Mesenchymal stem cell (in vitro differentiated cells and primary cell): ENCODE results near the gene CDK11B.

Source experiments
- DNase-seq: peaks from one replicate; pipeline ENCODE4 v3.0.0-alpha.2; 2013
- H2AFZ ChIP-seq: one replicate; pipeline ENCODE4 v1.6.1; 2013; ENCODE audit warnings: low read depth, mild to moderate bottlenecking, control low read depth, inconsistent platforms, low read length, moderate library complexity
- H2AK5ac ChIP-seq: 2 replicates; pipeline ENCODE4 v1.6.1; 2013; ENCODE audit warnings: low read length, moderate library complexity, mild to moderate bottlenecking, inconsistent platforms; ENCODE audit not compliant: severe bottlenecking
- H2BK120ac ChIP-seq: one replicate; pipeline ENCODE4 v1.6.1; 2013; ENCODE audit warnings: low read depth, mild to moderate bottlenecking, inconsistent platforms, low read length, moderate library complexity
- H2BK12ac ChIP-seq, 2 experiments: one replicate each; pipeline ENCODE4 v1.6.1; 2013; ENCODE audit warnings: inconsistent platforms in 2 of 2, low read length in 2 of 2, mild to moderate bottlenecking in 2 of 2, moderate library complexity in 2 of 2, control low read depth in 1 of 2
- H2BK15ac ChIP-seq: one replicate; pipeline ENCODE4 v1.6.1; 2013; ENCODE audit warnings: mild to moderate bottlenecking, low read depth, inconsistent platforms; ENCODE audit not compliant: poor library complexity, severe bottlenecking
- H2BK5ac ChIP-seq: 2 replicates; pipeline ENCODE4 v1.6.1; 2013; ENCODE audit warnings: low read depth, mild to moderate bottlenecking, low read length, control low read depth, inconsistent platforms; ENCODE audit not compliant: poor library complexity, severe bottlenecking
- H3K14ac ChIP-seq, 2 experiments: one replicate each; pipeline ENCODE4 v1.6.1; 2013; ENCODE audit warnings: inconsistent platforms in 2 of 2, low read length in 2 of 2, control low read depth in 1 of 2, mild to moderate bottlenecking in 1 of 2, moderate library complexity in 1 of 2
- H3K18ac ChIP-seq, 2 experiments: one replicate each; pipeline ENCODE4 v1.6.1; 2013; ENCODE audit warnings: inconsistent platforms in 2 of 2, low read length in 2 of 2, control low read depth in 1 of 2, low read depth in 1 of 2, mild to moderate bottlenecking in 1 of 2
- H3K23ac ChIP-seq, 2 experiments: one replicate each; pipeline ENCODE4 v1.6.1; 2013; ENCODE audit warnings: inconsistent platforms in 2 of 2, low read length in 2 of 2, mild to moderate bottlenecking in 2 of 2, moderate library complexity in 2 of 2, control low read depth in 1 of 2
- H3K27ac ChIP-seq: 2 replicates; pipeline ENCODE4 v1.5.1; 2013; ENCODE audit warnings: mild to moderate bottlenecking, moderate library complexity, low read length, control low read depth, inconsistent platforms; ENCODE audit not compliant: poor library complexity, severe bottlenecking
- H3K27me3 ChIP-seq, 2 experiments: 2 replicates each; pipeline versions ENCODE4 v1.6.1 to v1.7.0; 2013; ENCODE audit warnings: low read length in 2 of 2, mild to moderate bottlenecking in 2 of 2, moderate library complexity in 2 of 2, control low read depth in 1 of 2, inconsistent platforms in 1 of 2; ENCODE audit not compliant: control insufficient read depth in 1 of 2, insufficient read depth in 1 of 2
- H3K36me3 ChIP-seq, 2 experiments: 2 replicates each; pipeline versions ENCODE4 v1.6.1 to v1.7.0; 2013; ENCODE audit warnings: low read length in 2 of 2, control low read depth in 1 of 2, inconsistent platforms in 1 of 2, low read depth in 1 of 2, mild to moderate bottlenecking in 1 of 2; ENCODE audit not compliant: insufficient read depth in 2 of 2, control insufficient read depth in 1 of 2
- H3K4ac ChIP-seq, 2 experiments: one replicate each; pipeline ENCODE4 v1.6.1; 2013; ENCODE audit warnings: inconsistent platforms in 2 of 2, low read length in 2 of 2, mild to moderate bottlenecking in 2 of 2, moderate library complexity in 2 of 2, control low read depth in 1 of 2, low read depth in 1 of 2
- H3K4me1 ChIP-seq: 2 replicates; pipeline ENCODE4 v1.6.1; 2013; ENCODE audit warnings: low read depth, low read length, control low read depth; ENCODE audit not compliant: control insufficient read depth, insufficient read depth
- H3K4me2 ChIP-seq: 2 replicates; pipeline ENCODE4 v1.6.1; 2013; ENCODE audit warnings: low read length, mild to moderate bottlenecking, inconsistent platforms; ENCODE audit not compliant: poor library complexity, severe bottlenecking
- H3K4me3 ChIP-seq, 2 experiments: 2 replicates each; pipeline versions ENCODE4 v1.5.1 to v1.7.0; 2013; ENCODE audit warnings: low read length in 2 of 2, mild to moderate bottlenecking in 2 of 2, control low read depth in 1 of 2, low read depth in 1 of 2; ENCODE audit not compliant: insufficient read depth in 1 of 2
- H3K79me1 ChIP-seq: replicated peaks from 2 replicates; pipeline ENCODE4 v1.6.1; 2013; ENCODE audit warnings: mild to moderate bottlenecking, control low read depth, low read length, inconsistent platforms; ENCODE audit not compliant: poor library complexity, severe bottlenecking
- H3K9ac ChIP-seq: 2 replicates; pipeline ENCODE4 v1.7.0; 2013; ENCODE audit warnings: mild to moderate bottlenecking, low read length, moderate library complexity
- H3K9me3 ChIP-seq: 2 replicates; pipeline ENCODE4 v1.7.0; 2013; ENCODE audit warnings: mild to moderate bottlenecking, low read length; ENCODE audit not compliant: control insufficient read depth
- H4K8ac ChIP-seq: one replicate; pipeline ENCODE4 v1.6.1; 2013; ENCODE audit warnings: inconsistent platforms, mild to moderate bottlenecking, low read length, moderate library complexity
- H4K91ac ChIP-seq: one replicate; pipeline ENCODE4 v1.6.1; 2013; ENCODE audit warnings: mild to moderate bottlenecking, low read length, inconsistent platforms
- WGBS: methylation state at CpG from one replicate; pipeline ENCODE4 v1.1.7; 2013; ENCODE audit warnings: mixed read lengths; 5-methylcytosine and 5-hydroxymethylcytosine counted together

The CDK11B gene

DNA sequence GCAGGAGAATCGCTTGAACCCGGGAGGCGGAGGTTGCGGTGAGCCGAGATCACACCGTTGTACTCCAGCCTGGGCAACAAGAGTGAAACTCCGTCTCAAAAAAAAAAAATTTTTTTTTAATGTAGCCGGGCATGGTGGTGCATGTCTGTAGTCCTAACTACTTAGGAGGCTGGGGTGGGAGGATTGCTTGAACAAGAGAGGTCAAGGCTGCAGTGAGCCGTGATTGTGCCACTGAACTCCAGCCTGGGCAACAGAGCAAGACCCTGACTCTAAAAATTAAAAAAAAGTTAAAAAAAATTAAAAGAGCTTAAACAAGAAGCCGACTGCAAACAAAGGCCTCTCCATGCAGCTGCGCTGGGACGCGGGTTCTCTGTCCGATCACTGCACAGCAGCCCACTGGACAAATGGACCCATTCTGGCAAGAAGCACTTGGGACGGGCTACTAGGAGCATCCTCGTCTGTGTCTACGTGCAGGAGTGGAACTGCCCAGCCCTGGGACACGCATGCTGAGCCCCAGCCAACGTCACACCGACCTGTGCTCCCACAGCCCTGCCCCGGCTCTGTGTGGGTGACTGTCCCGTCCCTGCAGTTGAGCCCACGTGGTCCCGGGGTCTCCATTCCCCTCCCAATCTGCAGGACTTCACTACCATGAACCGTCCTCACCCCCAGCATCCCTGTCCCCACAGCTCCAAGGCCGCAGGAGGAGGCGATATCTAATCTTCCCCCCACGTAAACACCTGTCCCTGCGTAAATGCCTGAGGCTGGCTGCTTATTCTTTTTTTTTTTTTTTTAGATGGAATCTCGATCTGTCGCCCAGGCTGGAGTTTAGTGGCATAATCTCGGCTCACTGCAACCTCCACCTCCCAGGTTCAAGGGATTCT lies 21.5 kb upstream of the CDK11B start:
- no peak overlapping the region for H2BK12ac ChIP-seq

DNA sequence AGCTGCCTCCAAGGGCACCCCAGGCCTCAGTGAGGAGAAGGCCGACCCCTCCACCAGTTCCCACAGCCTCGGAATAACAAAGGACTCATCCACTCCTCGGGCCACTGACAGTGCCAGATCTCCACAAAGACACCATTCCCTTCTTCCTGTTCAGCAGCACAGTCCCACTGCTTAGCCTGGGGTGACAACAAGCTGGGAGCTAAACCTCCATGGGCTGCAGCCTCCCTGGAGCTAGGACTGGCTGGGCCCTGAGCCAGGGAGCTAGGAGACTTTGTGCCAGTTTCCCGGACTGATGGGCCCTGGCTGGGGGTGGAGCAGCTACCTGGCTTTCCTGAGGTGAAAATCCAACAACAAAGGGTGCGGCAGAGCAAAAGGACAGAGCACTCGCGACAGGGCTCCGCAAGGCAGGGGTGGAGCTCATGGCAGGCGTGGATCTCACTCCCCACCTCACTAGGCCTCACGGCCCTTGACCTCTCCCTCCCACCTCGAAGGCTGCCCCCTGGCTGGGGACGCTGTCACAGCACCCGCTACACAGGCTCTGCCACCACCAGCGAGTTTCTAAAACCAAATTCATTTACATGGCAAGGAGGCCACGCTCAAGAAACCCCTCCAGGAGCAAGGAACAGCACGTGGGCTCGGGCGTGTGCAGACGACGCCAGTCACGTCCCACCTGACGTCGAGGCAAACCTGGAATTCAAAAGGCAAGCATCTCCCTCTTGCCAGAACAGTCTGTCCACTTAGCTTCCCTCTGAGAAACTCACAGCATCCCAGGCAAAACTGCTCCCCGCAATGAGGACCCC lies 20.0 kb upstream of the CDK11B start:
- H3K4me1 ChIP-seq = peaks cover 25% of the 10 kb centered on the region
- H2BK120ac ChIP-seq = no peak overlapping the region
- no peak overlapping the region for H3K18ac ChIP-seq
- no peak overlapping the region for H3K27ac ChIP-seq
- H3K9me3 ChIP-seq = no peaks in the 10 kb centered on the region
- no peak overlapping the region for H3K4me3 ChIP-seq
- no peak overlapping the region for H2BK12ac ChIP-seq
- peaks cover 9 to 36% of the 10 kb centered on the region in 2 experiments for H3K36me3 ChIP-seq
- peak overlapping the region in 1 of 2 experiments; percentile 9 for H3K14ac ChIP-seq
- no peak overlapping the region for H2BK5ac ChIP-seq
- H3K9ac ChIP-seq = no peak overlapping the region
- no peak overlapping the region for H4K8ac ChIP-seq
- H2AK5ac ChIP-seq = peak overlapping the region; percentile 27
- WGBS = 84% methylated on average over 24 of the region's 24 CpGs
- H3K4me2 ChIP-seq = no peak overlapping the region
- no peak overlapping the region for H3K23ac ChIP-seq
- H2AFZ ChIP-seq = no peak overlapping the region
- no peak overlapping the region for H3K4ac ChIP-seq
- H3K27me3 ChIP-seq = no peaks in the 10 kb centered on the region
- peaks cover 35% of the 10 kb centered on the region for H3K79me1 ChIP-seq
- no peak for DNase-seq
- H2BK15ac ChIP-seq = no peak overlapping the region
- no peak overlapping the region for H4K91ac ChIP-seq

More for the DNA sequence above, 21.5 kb upstream of the CDK11B start:
- no peaks in the 10 kb centered on the region for H3K27me3 ChIP-seq
- H2BK120ac ChIP-seq = no peak overlapping the region
- no peak overlapping the region for H3K9ac ChIP-seq
- no peak overlapping the region for H2BK15ac ChIP-seq
- no peak overlapping the region for H2AK5ac ChIP-seq
- H3K4me1 ChIP-seq = peaks cover 25% of the 10 kb centered on the region
- no peak for DNase-seq
- H3K23ac ChIP-seq = no peak overlapping the region
- no peak overlapping the region for H2BK5ac ChIP-seq
- H3K4me3 ChIP-seq = no peak overlapping the region
- H3K4me2 ChIP-seq = no peak overlapping the region
- no peak overlapping the region for H3K27ac ChIP-seq
- no peak overlapping the region for H4K91ac ChIP-seq
- H3K9me3 ChIP-seq = no peaks in the 10 kb centered on the region
- peaks cover 40% of the 10 kb centered on the region for H3K79me1 ChIP-seq
- no peak overlapping the region for H4K8ac ChIP-seq
- H3K4ac ChIP-seq = no peak overlapping the region
- no peak overlapping the region for H3K18ac ChIP-seq
- 97% methylated on average over 32 of the region's 32 CpGs for WGBS
- no peak overlapping the region for H2AFZ ChIP-seq
- H3K36me3 ChIP-seq = peaks cover 9 to 37% of the 10 kb centered on the region in 2 experiments
- H3K14ac ChIP-seq = no peak overlapping the region

DNA sequence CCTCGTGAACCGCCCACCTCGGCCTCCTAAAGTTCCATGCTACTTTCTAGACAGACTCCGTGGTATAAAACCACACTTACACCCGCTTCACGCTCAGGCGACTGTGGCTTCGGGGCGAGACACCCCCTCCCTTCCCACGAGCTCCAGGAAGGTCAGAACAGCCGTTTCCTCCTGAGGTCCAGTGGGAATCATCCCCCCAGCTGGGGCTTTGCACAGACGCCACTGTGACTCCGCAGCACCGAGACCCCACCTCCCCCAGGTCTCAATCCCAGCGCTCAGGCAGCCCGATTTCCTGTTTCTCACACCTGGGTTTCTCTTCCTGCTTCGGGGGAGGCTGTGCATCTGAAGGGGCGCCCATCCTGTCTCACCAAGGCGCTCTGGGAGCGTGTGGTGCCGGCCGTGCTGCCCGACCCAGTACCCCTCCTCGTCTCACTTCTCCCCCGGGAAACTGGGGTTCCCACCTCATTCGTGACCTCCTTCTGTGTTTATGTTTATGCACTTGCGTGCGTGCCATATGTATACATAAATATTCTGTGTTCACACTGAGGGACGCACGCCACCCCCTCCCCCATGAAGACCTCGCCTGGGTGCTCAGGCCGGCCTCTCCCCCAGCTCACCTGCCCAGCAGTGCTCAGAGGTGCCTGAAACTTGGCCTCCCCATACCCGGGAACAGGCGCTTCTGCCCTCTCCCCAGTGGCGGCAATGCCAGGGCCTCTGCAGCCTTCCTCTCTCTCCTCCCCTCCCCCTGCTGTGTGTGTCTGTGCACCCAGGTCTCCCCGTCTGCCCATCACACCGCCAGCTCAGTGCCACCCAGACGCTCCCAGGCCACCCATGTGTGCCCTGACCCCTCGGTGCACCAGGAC lies 19.1 kb upstream of the CDK11B start:
- no peak overlapping the region for H3K4me3 ChIP-seq
- no peak for DNase-seq
- H3K9me3 ChIP-seq = no peaks in the 10 kb centered on the region
- no peak overlapping the region for H4K91ac ChIP-seq
- H2BK120ac ChIP-seq = no peak overlapping the region
- no peak overlapping the region for H2BK12ac ChIP-seq
- no peak overlapping the region for H2AFZ ChIP-seq
- no peak overlapping the region for H2BK5ac ChIP-seq
- no peak overlapping the region for H3K9ac ChIP-seq
- H3K23ac ChIP-seq = no peak overlapping the region
- H3K27ac ChIP-seq = no peak overlapping the region
- H3K4ac ChIP-seq = no peak overlapping the region
- no peaks in the 10 kb centered on the region for H3K27me3 ChIP-seq
- no peak overlapping the region for H3K4me2 ChIP-seq
- H3K79me1 ChIP-seq = peaks cover 33% of the 10 kb centered on the region
- no peak overlapping the region for H2AK5ac ChIP-seq
- no peak overlapping the region for H3K18ac ChIP-seq
- H4K8ac ChIP-seq = no peak overlapping the region
- peak overlapping the region in 1 of 2 experiments; percentile 9 for H3K14ac ChIP-seq
- no peak overlapping the region for H2BK15ac ChIP-seq
- peaks cover 8 to 28% of the 10 kb centered on the region in 2 experiments for H3K36me3 ChIP-seq
- peaks cover 25% of the 10 kb centered on the region for H3K4me1 ChIP-seq
- 87% methylated on average over 39 of the region's 39 CpGs for WGBS
